Measurements from ENCODE around the gene MAFF.

Gene MAFF

DNA sequence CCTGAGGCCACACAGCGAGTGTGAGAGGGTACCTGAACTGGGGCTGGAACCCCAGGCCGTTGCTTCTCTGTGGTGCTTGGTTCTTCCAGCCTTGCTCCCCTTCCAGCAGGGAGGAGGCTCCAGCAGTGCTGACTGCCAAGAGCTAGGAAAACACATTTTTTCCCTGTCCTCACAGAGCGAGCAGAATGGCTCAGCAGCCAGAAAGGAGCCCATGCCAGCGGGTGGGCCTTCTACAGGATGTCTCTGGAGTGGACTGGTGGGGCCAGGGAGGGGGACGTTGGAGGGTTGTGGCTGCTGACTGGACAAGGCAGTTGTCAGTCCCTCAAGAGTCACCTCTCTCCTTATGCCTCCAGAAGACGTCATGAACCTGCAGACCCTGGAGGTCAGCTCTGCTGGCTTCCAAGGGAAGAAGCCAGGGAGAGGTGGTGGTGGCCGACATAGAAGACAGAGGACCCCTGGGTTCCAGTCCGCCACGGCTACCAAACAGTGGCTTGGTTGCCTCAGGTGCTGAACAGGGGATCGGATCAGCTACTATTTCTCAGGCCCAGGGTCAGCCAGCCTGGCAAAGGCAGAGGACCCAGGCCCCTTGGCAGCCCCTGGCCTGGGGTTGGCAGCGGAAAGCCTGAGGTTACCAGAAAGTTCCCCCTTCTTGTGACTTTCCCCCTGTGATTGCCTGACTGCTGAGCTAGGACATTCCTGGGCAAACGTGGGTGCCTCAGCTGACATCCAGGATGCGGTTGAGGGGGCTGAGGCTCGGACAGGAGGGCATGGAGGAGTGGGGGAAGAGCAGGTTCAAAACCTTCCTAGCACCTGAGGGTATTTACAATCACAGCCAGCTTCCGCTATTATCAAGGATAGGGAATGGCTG lies 3.7 kb downstream of the MAFF start:
- TF ChIP-seq GATA2 (IDR thresholded peaks at IDR 0.05; ENCODE audit: low read depth, low read length) (no peak), GATA3 (IDR thresholded peaks at IDR 0.05; ENCODE audit: low read depth, low read length) (no peak)

DNA sequence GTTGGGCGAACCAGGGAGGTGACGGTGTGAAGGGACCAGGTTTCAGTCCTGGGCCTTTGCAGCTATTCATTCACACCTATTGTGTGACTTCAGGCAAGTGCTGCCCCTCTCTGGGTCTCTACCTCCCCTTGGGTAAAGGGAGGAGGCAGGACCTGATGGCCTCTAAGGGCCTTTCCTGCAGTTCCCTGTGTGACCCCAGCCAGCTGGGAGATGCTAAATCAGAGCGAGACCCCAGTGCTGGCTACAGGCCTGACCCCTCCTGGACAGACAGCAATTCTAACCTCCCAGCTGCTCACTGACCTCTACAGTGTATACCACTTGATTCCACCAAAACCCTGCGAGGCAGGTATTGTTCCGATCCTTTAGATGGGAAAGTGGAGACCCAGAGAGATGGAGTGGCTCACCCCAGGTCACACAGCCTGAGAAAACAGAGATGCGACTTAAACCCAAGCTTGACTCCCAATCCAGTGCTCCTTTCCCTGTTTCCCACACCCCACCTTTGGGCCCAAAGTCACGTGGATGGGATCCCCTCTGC lies 6.2 kb downstream of the MAFF start:
- TF ChIP-seq GATA2 (IDR thresholded peaks at IDR 0.05; ENCODE audit: low read depth, low read length) (no peak), GATA3 (IDR thresholded peaks at IDR 0.05; ENCODE audit: low read depth, low read length) (no peak)

DNA sequence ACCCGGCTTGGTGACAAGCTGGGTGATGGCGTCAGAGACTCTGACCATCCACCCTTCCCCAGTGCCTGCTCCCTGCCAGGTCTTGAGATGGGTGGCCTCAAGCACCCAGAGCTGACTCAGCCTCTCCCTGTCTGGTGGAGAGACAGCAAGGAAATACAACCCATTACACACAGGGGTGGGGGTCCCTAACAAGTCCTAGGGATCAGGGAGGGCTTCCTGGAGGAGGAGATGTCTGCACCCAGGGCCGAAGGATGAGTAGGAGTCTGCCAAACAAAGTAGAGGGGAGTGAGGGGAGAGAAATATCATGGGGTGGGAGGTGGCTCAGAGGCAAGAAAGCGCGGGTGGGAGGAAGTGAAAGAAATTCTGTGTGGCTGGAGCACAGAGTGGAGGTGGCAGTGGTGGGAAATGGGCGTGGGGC lies 6.8 kb downstream of the MAFF start:
- TF ChIP-seq GATA2 (IDR thresholded peaks at IDR 0.05; ENCODE audit: low read depth, low read length) (no peak), GATA3 (IDR thresholded peaks at IDR 0.05; ENCODE audit: low read depth, low read length) (no peak)

DNA sequence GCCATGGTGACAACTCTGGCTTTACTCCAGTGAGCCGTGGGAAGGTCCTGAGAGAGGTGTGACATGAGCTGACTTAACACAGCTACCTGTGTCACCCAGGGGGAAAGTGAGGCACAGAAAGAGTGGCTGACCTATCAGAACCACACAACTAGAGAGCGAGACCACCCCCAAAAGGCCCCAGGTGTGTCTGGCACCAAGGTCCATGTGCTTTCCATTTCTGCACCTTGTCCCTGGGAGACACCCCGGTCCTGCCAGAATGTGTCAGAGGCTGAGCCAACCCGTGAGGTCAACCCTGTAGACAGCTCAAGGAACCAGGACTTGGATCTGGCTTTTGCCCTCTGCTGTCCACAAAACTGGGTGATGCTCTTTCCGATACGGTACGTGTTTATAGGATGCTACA lies 9.8 kb downstream of the MAFF start:
- TF ChIP-seq GATA2 (IDR thresholded peaks at IDR 0.05; ENCODE audit: low read depth, low read length) (no peak), GATA3 (IDR thresholded peaks at IDR 0.05; ENCODE audit: low read depth, low read length) (no peak)

DNA sequence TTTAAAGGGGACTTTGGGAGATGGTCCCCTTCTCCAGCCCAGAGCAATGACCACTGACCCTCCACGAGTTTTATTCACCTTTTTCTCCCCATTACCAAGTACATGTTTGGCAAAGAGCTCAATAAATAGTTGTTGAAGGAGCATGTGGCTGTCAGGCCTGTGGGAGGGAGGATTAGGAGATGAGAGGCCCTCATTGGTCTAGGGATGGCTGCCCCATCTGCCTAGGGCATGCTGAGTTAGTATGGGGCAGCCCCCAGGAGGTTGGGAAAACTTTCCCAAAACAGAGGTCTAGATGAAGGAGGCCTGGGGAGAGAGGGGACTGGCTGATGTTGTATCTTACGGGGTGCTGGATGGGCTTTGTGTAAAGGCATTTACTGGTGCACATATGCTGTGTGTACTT lies 10.6 kb downstream of the MAFF start:
- TF ChIP-seq GATA3 (IDR thresholded peaks at IDR 0.05; ENCODE audit: low read depth, low read length) (no peak), GATA2 (IDR thresholded peaks at IDR 0.05; ENCODE audit: low read depth, low read length) (no peak)

DNA sequence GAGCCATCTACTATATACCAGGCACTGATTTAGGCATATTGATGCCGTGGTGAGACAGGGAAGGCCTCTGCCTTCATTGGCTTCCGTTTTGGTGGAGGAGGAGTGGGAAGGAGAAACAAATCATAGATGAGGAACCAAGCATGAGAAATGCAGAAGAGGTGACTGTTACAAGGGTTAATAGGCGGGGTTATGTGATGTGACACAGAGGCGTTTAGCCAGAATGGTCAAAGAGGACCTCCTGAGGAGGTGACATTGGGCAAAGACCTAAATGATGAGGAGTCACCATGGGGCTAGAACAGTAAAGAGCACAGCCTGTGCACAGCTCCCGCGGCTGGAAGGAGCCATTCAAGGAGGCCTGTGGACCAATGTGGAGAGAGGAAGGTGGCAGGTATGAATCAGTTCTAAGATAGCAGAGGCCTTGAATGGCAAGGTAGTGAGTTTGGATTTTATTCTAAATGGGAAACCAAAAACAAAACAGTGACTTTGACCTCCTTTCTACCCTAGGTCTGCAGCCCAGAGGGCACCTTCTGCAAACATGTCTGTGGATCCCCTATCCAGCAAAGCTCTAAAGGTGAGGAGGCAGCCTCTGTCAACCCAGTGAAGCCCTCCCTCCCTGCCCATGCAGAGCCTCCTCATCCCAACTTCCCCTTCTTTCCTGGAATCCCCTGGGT lies 11.7 kb downstream of the MAFF start:
- no peak for TF ChIP-seq GATA2 (IDR thresholded peaks at IDR 0.05; ENCODE audit: low read depth, low read length)
- TF ChIP-seq GATA3 (IDR thresholded peaks at IDR 0.05; ENCODE audit: low read depth, low read length) = no peak

DNA sequence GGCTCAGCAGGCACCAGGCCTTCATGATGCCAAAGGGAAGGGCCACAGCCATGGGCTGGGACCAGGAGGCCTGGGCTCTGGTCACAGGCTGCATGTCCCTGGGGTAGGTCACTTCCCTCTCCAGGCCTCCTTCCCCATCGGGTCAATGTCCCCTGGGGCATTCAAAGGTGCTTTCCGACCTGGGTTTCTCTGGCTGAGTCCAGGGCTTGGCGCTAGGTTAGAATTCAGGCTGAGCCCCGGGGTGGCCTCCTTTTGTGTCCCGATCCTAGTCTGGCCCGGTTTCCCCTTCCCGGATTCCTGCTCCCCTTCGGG lies 12.2 kb downstream of the MAFF start:
- no peak for TF ChIP-seq GATA3 (IDR thresholded peaks at IDR 0.05; ENCODE audit: low read depth, low read length)
- TF ChIP-seq GATA2 (IDR thresholded peaks at IDR 0.05; ENCODE audit: low read depth, low read length) = no peak

DNA sequence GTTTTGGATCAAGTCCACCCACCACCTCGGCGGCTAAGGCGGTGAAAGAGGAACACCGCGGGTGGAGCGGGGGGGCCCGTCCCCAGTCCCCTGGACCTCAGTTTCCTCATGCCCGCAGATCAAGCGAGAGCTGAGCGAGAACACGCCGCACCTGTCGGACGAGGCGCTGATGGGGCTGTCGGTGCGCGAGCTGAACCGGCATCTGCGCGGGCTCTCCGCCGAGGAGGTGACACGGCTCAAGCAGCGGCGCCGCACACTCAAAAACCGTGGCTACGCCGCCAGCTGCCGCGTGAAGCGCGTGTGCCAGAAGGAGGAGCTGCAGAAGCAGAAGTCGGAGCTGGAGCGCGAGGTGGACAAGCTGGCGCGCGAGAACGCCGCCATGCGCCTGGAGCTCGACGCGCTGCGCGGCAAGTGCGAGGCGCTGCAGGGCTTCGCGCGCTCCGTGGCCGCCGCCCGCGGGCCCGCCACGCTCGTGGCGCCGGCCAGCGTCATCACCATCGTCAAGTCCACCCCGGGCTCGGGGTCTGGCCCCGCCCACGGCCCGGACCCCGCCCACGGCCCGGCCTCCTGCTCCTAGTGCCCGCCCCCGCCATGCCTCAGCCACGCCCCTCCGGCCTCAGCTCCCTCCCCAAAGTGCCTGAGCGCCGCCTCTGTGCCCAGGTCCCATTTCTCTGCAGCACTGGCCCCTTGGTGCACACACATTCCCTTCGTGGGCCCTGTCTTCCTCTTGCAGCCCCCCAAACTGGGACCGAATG lies 12.7 kb downstream of the MAFF start:
- TF ChIP-seq GATA3 (IDR thresholded peaks at IDR 0.05; ENCODE audit: low read depth, low read length) (no peak), GATA2 (IDR thresholded peaks at IDR 0.05; ENCODE audit: low read depth, low read length) (no peak)

DNA sequence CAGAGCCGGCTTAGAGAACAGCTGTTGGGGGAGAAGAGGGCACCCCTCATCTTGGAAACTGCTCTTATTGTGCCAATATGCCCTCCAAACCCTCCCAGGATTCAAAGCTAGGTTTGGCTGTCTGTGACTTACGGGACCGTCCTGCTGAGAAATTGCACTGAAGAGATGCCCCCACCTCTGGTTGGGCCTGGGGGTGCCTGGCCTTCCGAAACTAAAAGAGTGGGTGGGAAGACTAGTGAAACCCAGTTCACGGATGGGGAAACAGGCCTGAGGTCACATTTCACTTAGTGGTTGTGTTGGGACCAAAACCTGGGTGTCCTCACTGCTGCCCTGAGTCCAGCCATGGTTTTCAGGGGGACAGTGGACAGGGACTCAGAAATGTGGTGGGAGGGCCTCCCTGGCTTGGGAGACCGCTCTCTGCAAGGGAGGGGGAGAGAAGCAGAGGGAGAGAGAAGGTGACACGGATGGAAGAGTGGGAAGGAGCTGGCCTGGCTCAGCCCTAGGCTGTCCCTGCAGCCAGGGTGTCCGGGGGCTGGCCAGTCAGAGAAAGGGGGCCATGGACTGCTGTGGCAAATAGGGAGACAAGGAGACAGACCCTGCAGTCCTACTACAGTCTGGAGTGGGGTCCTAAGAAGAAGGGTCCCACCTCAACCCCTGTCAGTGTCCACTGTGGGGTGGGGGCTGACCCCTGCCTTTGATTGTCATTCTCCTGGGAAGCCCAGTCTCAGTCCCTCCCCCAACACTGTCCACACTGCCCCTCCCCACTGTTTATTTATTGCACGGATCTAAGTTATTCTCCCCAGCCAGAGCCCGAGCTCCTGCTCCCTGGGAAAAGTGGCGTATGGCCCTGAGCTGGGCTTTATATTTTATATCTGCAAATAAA lies 13.6 kb downstream of the MAFF start:
- TF ChIP-seq GATA2 (IDR thresholded peaks at IDR 0.05; ENCODE audit: low read depth, low read length) = no peak
- TF ChIP-seq GATA3 (IDR thresholded peaks at IDR 0.05; ENCODE audit: low read depth, low read length) = no peak

DNA sequence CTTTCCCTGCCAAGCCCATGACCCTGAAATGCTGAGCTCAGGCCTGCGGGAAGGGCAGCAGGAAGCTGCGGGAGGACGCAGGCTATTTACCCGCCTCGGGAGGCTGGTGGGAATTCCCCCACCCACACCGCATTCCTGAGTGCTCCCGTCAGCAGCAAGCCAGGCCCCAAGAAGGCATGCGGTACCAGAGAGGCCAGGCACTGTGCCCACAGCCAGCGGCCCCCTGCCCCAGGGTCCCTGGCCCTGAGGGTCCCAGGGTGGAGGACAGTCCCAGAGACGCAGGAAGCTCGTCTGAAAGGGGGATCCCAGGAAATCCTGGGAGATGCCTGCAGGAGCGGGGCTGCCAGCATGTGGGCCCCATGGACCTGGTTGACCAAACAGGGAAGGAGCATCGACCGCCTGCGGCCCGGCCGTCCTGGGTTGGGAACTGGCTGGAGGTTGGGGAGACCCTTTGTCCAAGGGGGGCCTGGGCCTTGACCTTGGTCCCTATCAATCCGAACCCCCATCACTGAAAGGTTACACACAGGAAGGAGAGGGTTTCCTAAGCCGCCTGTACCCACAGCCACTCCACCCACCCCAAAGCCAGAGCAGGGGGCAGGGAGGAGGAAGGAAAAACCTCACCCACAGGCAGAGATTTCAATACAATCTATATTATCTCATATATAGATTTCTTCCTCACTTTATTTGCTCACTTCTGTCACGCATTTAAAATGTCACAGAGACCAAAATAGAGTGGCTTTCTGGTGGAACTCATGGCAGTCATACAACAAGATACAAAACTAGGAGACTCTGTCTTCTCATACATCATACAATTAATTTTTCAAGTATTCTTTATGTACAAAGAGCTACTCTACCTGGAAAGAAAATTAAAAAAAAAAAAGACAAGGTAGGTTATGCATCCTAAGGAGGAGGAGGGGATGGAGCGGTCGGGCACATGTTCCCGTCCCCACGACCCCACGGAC lies 17.1 kb downstream of the MAFF start:
- TF ChIP-seq GATA2 (IDR thresholded peaks at IDR 0.05; ENCODE audit: low read depth, low read length) (no peak), GATA3 (IDR thresholded peaks at IDR 0.05; ENCODE audit: low read depth, low read length) (no peak)

DNA sequence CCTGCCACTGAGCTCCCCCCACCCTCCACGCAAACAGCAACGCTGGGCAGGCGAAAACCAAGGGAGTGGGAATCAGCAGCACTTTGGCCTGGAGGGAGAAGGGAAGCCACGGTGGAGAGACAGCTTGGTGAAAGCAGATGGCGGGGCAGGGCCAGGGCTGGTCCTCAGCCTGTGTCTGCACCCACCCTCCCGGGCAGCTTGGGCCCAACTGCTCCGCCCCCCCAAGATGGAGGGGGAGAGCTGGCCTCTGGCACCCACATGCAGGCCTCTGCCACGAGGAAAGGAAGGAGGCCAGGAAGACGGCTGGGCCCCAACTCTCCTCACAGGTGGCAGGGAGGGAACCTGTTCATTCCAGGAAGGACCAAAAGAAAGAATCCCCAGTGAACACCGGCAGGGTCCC lies 17.8 kb downstream of the MAFF start:
- TF ChIP-seq GATA2 (IDR thresholded peaks at IDR 0.05; ENCODE audit: low read depth, low read length) (no peak), GATA3 (IDR thresholded peaks at IDR 0.05; ENCODE audit: low read depth, low read length) (no peak)

DNA sequence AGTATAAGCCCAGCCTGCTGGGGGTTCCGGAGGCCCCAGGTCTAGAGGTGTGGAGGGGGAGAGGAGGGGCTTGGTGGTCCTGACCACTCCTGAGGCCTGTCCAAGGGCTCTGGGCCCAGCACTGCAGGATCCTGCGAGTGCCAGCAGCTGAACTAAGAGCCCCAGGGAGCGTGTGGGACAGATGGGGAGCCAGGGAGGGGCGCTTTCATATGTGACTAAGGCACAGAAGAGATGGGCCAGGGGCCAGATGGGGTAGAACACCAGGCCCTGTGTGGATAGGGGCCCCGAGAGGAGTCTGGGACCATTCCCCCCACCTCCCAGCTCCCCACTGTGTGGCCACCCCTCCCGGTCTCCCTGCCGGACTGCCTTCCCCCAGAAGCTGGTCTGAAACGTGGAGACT lies 18.4 kb downstream of the MAFF start:
- no peak for TF ChIP-seq GATA3 (IDR thresholded peaks at IDR 0.05; ENCODE audit: low read depth, low read length)
- no peak for TF ChIP-seq GATA2 (IDR thresholded peaks at IDR 0.05; ENCODE audit: low read depth, low read length)
